KG1 (cell line): ENCODE measurements around the gene GCDH.
A peak's percentile ranks its signal among the peaks of the same experiment; 100 is the strongest.
"Not testable (repeated sequence)": the region's sequence is repeated elsewhere in the genome, so short reads cannot be mapped to it uniquely, and the experiment has no call there.

Source experiments
- DNase-seq: peaks from one replicate; lab custom pipeline; 2025; lab: John Stamatoyannopoulos, UW

GCDH gene

GRCh38 chr19:12872941-12873890 lies 17.7 kb upstream of the GCDH start:
- no peak for DNase-seq

- no peak for DNase-seq
These were observed 16.8 kb upstream of the GCDH start for GRCh38 chr19:12873891-12874745.

- DNase-seq = no peak
These were observed 15.9 kb upstream of the GCDH start for GRCh38 chr19:12875086-12875485.

- no peak for DNase-seq
These were observed 10.3 kb upstream of the GCDH start for GRCh38 chr19:12880551-12881171.

GRCh38 chr19:12881172-12881808 lies 9.7 kb upstream of the GCDH start, which contains the start of gene DNASE2:
Gene DNASE2 (minus strand): TSS chr19:12881449. CDS start chr19:12881375, 74 bp downstream.
- peak; percentile 54 for DNase-seq

GRCh38 chr19:12882589-12882988 lies 8.4 kb upstream of the GCDH start:
- no peak for DNase-seq

GRCh38 chr19:12884202-12884601 lies 6.8 kb upstream of the GCDH start:
- no peak for DNase-seq

GRCh38 chr19:12884627-12884925 lies 6.4 kb upstream of the GCDH start:
- no peak for DNase-seq

GRCh38 chr19:12884926-12885748 lies 5.8 kb upstream of the GCDH start:
- peak; percentile 25 for DNase-seq

- DNase-seq = no peak
These were observed 5.0 kb upstream of the GCDH start for GRCh38 chr19:12885749-12886650.

GRCh38 chr19:12886651-12886968 lies 4.3 kb upstream of the GCDH start:
- no peak for DNase-seq

GRCh38 chr19:12886969-12887747 lies 3.8 kb upstream of the GCDH start, which contains the start of gene KLF1:
Gene KLF1 (minus strand): TSS chr19:12887201. CDS start chr19:12887140, 61 bp downstream.
- DNase-seq = no peak

- no peak for DNase-seq
These were observed 2.9 kb upstream of the GCDH start for GRCh38 chr19:12888006-12888603.

GRCh38 chr19:12890299-12890786 lies 617 bp upstream of the GCDH start:
- DNase-seq = not testable (repeated sequence)

GRCh38 chr19:12891553-12892021 lies 627 bp downstream of the GCDH start:
- no peak for DNase-seq

- no peak for DNase-seq
These were observed 2.6 kb downstream of the GCDH start for GRCh38 chr19:12893582-12893981.

- no peak for DNase-seq
These were observed 5.5 kb downstream of the GCDH start for GRCh38 chr19:12896460-12896859.

GRCh38 chr19:12899891-12900518 lies 9.0 kb downstream of the GCDH start:
- no peak for DNase-seq
